Muscle of leg (tissue), 11 donors: ENCODE measurements around the gene LDLRAD4. TPM values are rescaled to one million over a fixed set of nuclear protein-coding genes. Genes with fewer than 3 reads are reported as not detected.

Experiments
- DNase-seq: peaks from one replicate; pipeline ENCODE4 v3.0.0; 2013
- H3K27ac ChIP-seq: one replicate; pipeline ENCODE4 v1.5.1; 2013; ENCODE audit warnings: mild to moderate bottlenecking, low read length, control low read depth
- H3K27me3 ChIP-seq: one replicate; pipeline ENCODE4 v1.6.1; 2013; ENCODE audit warnings: low read length; ENCODE audit not compliant: control insufficient read depth, insufficient read depth
- H3K36me3 ChIP-seq: one replicate; pipeline ENCODE4 v1.6.1; 2013; ENCODE audit warnings: low read length; ENCODE audit not compliant: control insufficient read depth, insufficient read depth
- H3K4me1 ChIP-seq: one replicate; pipeline ENCODE4 v1.6.1; 2013; ENCODE audit warnings: low read length; ENCODE audit not compliant: control insufficient read depth, insufficient read depth
- H3K4me3 ChIP-seq: one replicate; pipeline ENCODE4 v1.5.1; 2013; ENCODE audit warnings: low read length, control low read depth
- H3K9me3 ChIP-seq: replicated peaks from 2 replicates; pipeline ENCODE4 v1.6.1; 2013; ENCODE audit warnings: low read depth, low read length; ENCODE audit not compliant: control insufficient read depth
- WGBS: methylation state at CpG from one replicate; pipeline ENCODE4 v1.1.5; 2013; ENCODE audit warnings: missing lambda C conversion rate; ENCODE audit not compliant: insufficient coverage; 5-methylcytosine and 5-hydroxymethylcytosine counted together
- polyA plus RNA-seq, 8 donors: library from polyadenylated mRNA; unstranded; fragments of 120-200 nt; gene quantifications; one replicate each; pipeline versions ENCODE4 v1.2.1 to v1.2.3, GENCODE V29; 2013; ENCODE audit warnings: inconsistent platforms in 1 of 8, low replicate concordance in 1 of 8; ENCODE audit not compliant: insufficient read length in 8 of 8, insufficient read depth in 1 of 8
- total RNA-seq: library from RNA; stranded (reverse); fragments of 120-200 nt; gene quantifications from one replicate; pipeline ENCODE4 v1.2.4, GENCODE V29; 2013

The LDLRAD4 gene
- total and polyA plus RNA-seq, 9 donors: 9.0 to 20.8 (median 14.4) TPM

GRCh38 chr18:13501543-13501887 is 283.0 kb downstream of the LDLRAD4 start:
- H3K4me3 ChIP-seq: no peak overlapping the region
- DNase-seq: no peak
- H3K27me3 ChIP-seq: no peaks in the 10 kb centered on the region
- peak overlapping the region; percentile 55 for H3K27ac ChIP-seq
- H3K36me3 ChIP-seq: peaks cover 2% of the 10 kb centered on the region
- H3K9me3 ChIP-seq: peaks cover 5% of the 10 kb centered on the region
- peaks cover 42% of the 10 kb centered on the region for H3K4me1 ChIP-seq
- WGBS: 60% methylated on average over 2 of the region's 6 CpGs

- peaks cover 5% of the 10 kb centered on the region for H3K9me3 ChIP-seq
- H3K4me1 ChIP-seq: peaks cover 42% of the 10 kb centered on the region
- no peaks in the 10 kb centered on the region for H3K27me3 ChIP-seq
- 49% methylated on average over 7 of the region's 8 CpGs for WGBS
- H3K27ac ChIP-seq: peak overlapping the region; percentile 25
- DNase-seq: peak; percentile 40
- H3K36me3 ChIP-seq: peaks cover 2% of the 10 kb centered on the region
- no peak overlapping the region for H3K4me3 ChIP-seq
These were observed 283.3 kb downstream of the LDLRAD4 start for GRCh38 chr18:13501891-13502290.

GRCh38 chr18:13502585-13502984 is 284.0 kb downstream of the LDLRAD4 start:
- Histone ChIP-seq H3K36me3 (peaks cover 2% of the 10 kb centered on the region), H3K9me3 (peaks cover 5% of the 10 kb centered on the region), H3K27me3 (no peaks in the 10 kb centered on the region), H3K4me1 (peaks cover 42% of the 10 kb centered on the region), H3K27ac (peak overlapping the region; percentile 25), H3K4me3 (no peak overlapping the region)
- 43% methylated on average over 6 of the region's 8 CpGs for WGBS
- peak; percentile 59 for DNase-seq

- no peak overlapping the region for H3K4me3 ChIP-seq
- H3K4me1 ChIP-seq: peaks cover 42% of the 10 kb centered on the region
- no peak for DNase-seq
- WGBS: no CpG with 5 or more reads among the region's 6 CpGs
- peaks cover 7% of the 10 kb centered on the region for H3K9me3 ChIP-seq
- no peaks in the 10 kb centered on the region for H3K36me3 ChIP-seq
- H3K27me3 ChIP-seq: no peaks in the 10 kb centered on the region
- no peak overlapping the region for H3K27ac ChIP-seq
These were observed 285.3 kb downstream of the LDLRAD4 start for GRCh38 chr18:13503836-13504235.

GRCh38 chr18:13505780-13506345 is 287.3 kb downstream of the LDLRAD4 start:
- H3K4me1 ChIP-seq: peaks cover 28% of the 10 kb centered on the region

GRCh38 chr18:13510594-13510993 is 292.0 kb downstream of the LDLRAD4 start:
- Histone ChIP-seq H3K36me3 (no peaks in the 10 kb centered on the region), H3K4me1 (peaks cover 6% of the 10 kb centered on the region), H3K27me3 (no peaks in the 10 kb centered on the region), H3K27ac (no peak overlapping the region), H3K4me3 (no peak overlapping the region), H3K9me3 (peaks cover 5% of the 10 kb centered on the region)
- DNase-seq: no peak
- no CpG with 5 or more reads among the region's 2 CpGs for WGBS

More at GRCh38 chr18:13505780-13506345, 287.3 kb downstream of the LDLRAD4 start:
- Histone ChIP-seq H3K27ac (no peak overlapping the region), H3K36me3 (no peaks in the 10 kb centered on the region), H3K4me3 (no peak overlapping the region), H3K9me3 (peaks cover 5% of the 10 kb centered on the region), H3K27me3 (no peaks in the 10 kb centered on the region)
- 75% methylated on average over 2 of the region's 12 CpGs for WGBS
- no peak for DNase-seq

GRCh38 chr18:13511961-13512577 is 293.5 kb downstream of the LDLRAD4 start:
- Histone ChIP-seq H3K4me3 (no peak overlapping the region), H3K36me3 (no peaks in the 10 kb centered on the region), H3K4me1 (peaks cover 3% of the 10 kb centered on the region), H3K27me3 (no peaks in the 10 kb centered on the region), H3K9me3 (peaks cover 5% of the 10 kb centered on the region), H3K27ac (no peak overlapping the region)
- WGBS: 100% methylated on average over 1 of the region's 6 CpGs
- DNase-seq: no peak

- 23% methylated on average over 2 of the region's 4 CpGs for WGBS
- peak; percentile 89 for DNase-seq
- H3K4me1 ChIP-seq: peaks cover 3% of the 10 kb centered on the region
- peaks cover 6% of the 10 kb centered on the region for H3K9me3 ChIP-seq
- peak overlapping the region; percentile 68 for H3K27ac ChIP-seq
- H3K4me3 ChIP-seq: no peak overlapping the region
- H3K36me3 ChIP-seq: peaks cover 2% of the 10 kb centered on the region
- H3K27me3 ChIP-seq: no peaks in the 10 kb centered on the region
These were observed 294.5 kb downstream of the LDLRAD4 start for GRCh38 chr18:13513021-13513420.

- peak overlapping the region; percentile 68 for H3K27ac ChIP-seq
- no peak for DNase-seq
- 77% methylated on average over 3 of the region's 5 CpGs for WGBS
- H3K27me3 ChIP-seq: no peaks in the 10 kb centered on the region
- peaks cover 2% of the 10 kb centered on the region for H3K36me3 ChIP-seq
- peaks cover 3% of the 10 kb centered on the region for H3K9me3 ChIP-seq
- H3K4me3 ChIP-seq: no peak overlapping the region
- H3K4me1 ChIP-seq: peaks cover 3% of the 10 kb centered on the region
These were observed 294.9 kb downstream of the LDLRAD4 start for GRCh38 chr18:13513481-13513880.

- no peak overlapping the region for H3K4me3 ChIP-seq
- peaks cover 7% of the 10 kb centered on the region for H3K9me3 ChIP-seq
- H3K27ac ChIP-seq: no peak overlapping the region
- WGBS: 92% methylated on average over 2 of the region's 4 CpGs
- peaks cover 3% of the 10 kb centered on the region for H3K4me1 ChIP-seq
- peak; percentile 29 for DNase-seq
- no peaks in the 10 kb centered on the region for H3K27me3 ChIP-seq
- H3K36me3 ChIP-seq: peaks cover 2% of the 10 kb centered on the region
These were observed 296.0 kb downstream of the LDLRAD4 start for GRCh38 chr18:13514558-13514957.
